Fibroblast of lung (primary cell): ENCODE results near the gene REC114. TPM values are rescaled to one million over a fixed set of nuclear protein-coding genes. Genes with fewer than 3 reads are reported as not detected.

ENCODE experiments used
- DNase-seq, 2 donors: peaks; one replicate each; pipeline versions ENCODE4 v3.0.0 to v3.0.0-alpha.2; 2010; ENCODE audit warnings: low read depth in 2 of 2
- H2AFZ ChIP-seq: 2 replicates; pipeline ENCODE4 v1.5.1; 2012; ENCODE audit warnings: low read length, control low read depth, inconsistent platforms
- H3K27ac ChIP-seq: 2 replicates; pipeline ENCODE4 v1.5.1; 2011; ENCODE audit warnings: low read length, control low read depth; ENCODE audit not compliant: insufficient read depth
- H3K27me3 ChIP-seq: 2 replicates; pipeline ENCODE4 v1.5.1; 2011; ENCODE audit warnings: mild to moderate bottlenecking, low read length; ENCODE audit not compliant: control insufficient read depth, insufficient read depth
- H3K36me3 ChIP-seq: 2 replicates; pipeline ENCODE4 v1.5.1; 2011; ENCODE audit warnings: low read length; ENCODE audit not compliant: control insufficient read depth, insufficient read depth
- H3K4me1 ChIP-seq: 2 replicates; pipeline ENCODE4 v1.5.1; 2011; ENCODE audit warnings: low read length; ENCODE audit not compliant: control insufficient read depth, insufficient read depth; ENCODE audit errors: extremely low read depth
- H3K4me2 ChIP-seq: 2 replicates; pipeline ENCODE4 v1.5.1; 2011; ENCODE audit warnings: low read length, control low read depth; ENCODE audit not compliant: insufficient read depth; ENCODE audit errors: extremely low read depth
- H3K4me3 ChIP-seq, 4 experiments: fragments of 200-600 bp in 1 of 4; sonication (generic) in 1 of 4; replicated peaks in 1 of 4; 2 replicates each; pipeline ENCODE4 v1.5.1; 2011 to 2016; ENCODE audit warnings: low read length in 4 of 4, low read depth in 3 of 4, mild to moderate bottlenecking in 3 of 4, control low read depth in 2 of 4, inconsistent platforms in 1 of 4, mixed read lengths in 1 of 4; ENCODE audit not compliant: insufficient read depth in 1 of 4; ENCODE audit errors: control extremely low read depth in 1 of 4
- H3K79me2 ChIP-seq: 2 replicates; pipeline ENCODE4 v1.5.1; 2012; ENCODE audit warnings: mild to moderate bottlenecking, low read length, inconsistent platforms; ENCODE audit not compliant: control insufficient read depth, insufficient read depth
- H3K9ac ChIP-seq: 2 replicates; pipeline ENCODE4 v1.5.1; 2011; ENCODE audit warnings: mild to moderate bottlenecking, low read length, control low read depth; ENCODE audit not compliant: insufficient read depth
- H3K9me3 ChIP-seq: 2 replicates; pipeline ENCODE4 v1.5.1; 2012; ENCODE audit warnings: low read depth, low read length; ENCODE audit not compliant: control insufficient read depth, insufficient read depth
- H4K20me1 ChIP-seq: 2 replicates; pipeline ENCODE4 v1.5.1; 2011; ENCODE audit warnings: low read length; ENCODE audit not compliant: control insufficient read depth, insufficient read depth; ENCODE audit errors: extremely low read depth
- CTCF ChIP-seq, 2 donors: IDR thresholded peaks in 1 of 2; conservative IDR thresholded peaks in 1 of 2; 1 replicate in 1 of 2; 2 replicates in 1 of 2; pipeline ENCODE4 v1.5.1; 2011 to 2012; ENCODE audit warnings: low read length in 2 of 2, control low read depth in 1 of 2, inconsistent platforms in 1 of 2, low read depth in 1 of 2, mild to moderate bottlenecking in 1 of 2
- EZH2 ChIP-seq: IDR thresholded peaks from 2 replicates; pipeline ENCODE4 v1.5.1; 2012; ENCODE audit warnings: low read length, control low read depth, mild to moderate bottlenecking; ENCODE audit errors: missing control alignments
- polyA plus RNA-seq, 2 donors: library from polyadenylated mRNA; depleted of rRNA in 1 of 2; stranded (reverse) in 1 of 2; unstranded in 1 of 2; fragments of >200 nt; gene quantifications; 2 replicates each; pipeline ENCODE4 v1.2.1, GENCODE V29; 2011 to 2012; ENCODE audit warnings: missing spikeins in 1 of 2
- total RNA-seq: library from RNA; depleted of rRNA; stranded (reverse); fragments of >200 nt; gene quantifications from 2 replicates; pipeline ENCODE4 v1.2.1, GENCODE V29; 2014

REC114 gene
- total and polyA plus RNA-seq, 2 donors (not counting 1 experiment from before 2014, with no cell fraction given) = not detected

GRCh38 chr15:73593304-73594074 is 150.5 kb downstream of the REC114 start:
- Histone ChIP-seq H2AFZ (no peak overlapping the region), H3K79me2 (peaks cover 47% of the 10 kb centered on the region), H3K4me2 (no peak overlapping the region), H3K36me3 (peaks cover 4% of the 10 kb centered on the region), H3K9me3 (no peaks in the 10 kb centered on the region), H3K27ac (no peak overlapping the region), H3K4me1 (peaks cover 3% of the 10 kb centered on the region), H3K4me3 (no peak overlapping the region), H3K27me3 (no peaks in the 10 kb centered on the region), H3K9ac (no peak overlapping the region), H4K20me1 (no peaks in the 10 kb centered on the region)
- TF ChIP-seq CTCF (conservative IDR thresholded peaks at IDR 0.05 in 1 of 2, IDR thresholded peaks at IDR 0.05 in 1 of 2; ENCODE audit: low read depth in 1 of 2, low read length in 2 of 2) = no peak
- TF ChIP-seq EZH2 = no peak
- peak in 1 of 2 donors; percentile 67 for DNase-seq

GRCh38 chr15:73594109-73594508 is 151.1 kb downstream of the REC114 start:
- Histone ChIP-seq H3K4me3 (no peak overlapping the region), H2AFZ (no peak overlapping the region), H3K4me2 (no peak overlapping the region), H4K20me1 (no peaks in the 10 kb centered on the region), H3K27me3 (no peaks in the 10 kb centered on the region), H3K9me3 (no peaks in the 10 kb centered on the region), H3K4me1 (peaks cover 5% of the 10 kb centered on the region), H3K36me3 (peaks cover 2% of the 10 kb centered on the region), H3K27ac (no peak overlapping the region), H3K79me2 (peaks cover 50% of the 10 kb centered on the region), H3K9ac (no peak overlapping the region)
- no peak for DNase-seq
- TF ChIP-seq CTCF (conservative IDR thresholded peaks at IDR 0.05 in 1 of 2, IDR thresholded peaks at IDR 0.05 in 1 of 2; ENCODE audit: low read depth in 1 of 2, low read length in 2 of 2) = no peak
- no peak for TF ChIP-seq EZH2

- Histone ChIP-seq H3K79me2 (peaks cover 69% of the 10 kb centered on the region), H3K4me2 (no peak overlapping the region), H4K20me1 (no peaks in the 10 kb centered on the region), H3K27me3 (no peaks in the 10 kb centered on the region), H3K4me1 (peaks cover 17% of the 10 kb centered on the region), H3K4me3 (no peak overlapping the region), H3K36me3 (peaks cover 2% of the 10 kb centered on the region), H3K9ac (no peak overlapping the region), H2AFZ (no peak overlapping the region), H3K27ac (no peak overlapping the region), H3K9me3 (no peaks in the 10 kb centered on the region)
- no peak for DNase-seq
- no peak for TF ChIP-seq EZH2
- TF ChIP-seq CTCF (conservative IDR thresholded peaks at IDR 0.05 in 1 of 2, IDR thresholded peaks at IDR 0.05 in 1 of 2; ENCODE audit: low read depth in 1 of 2, low read length in 2 of 2) = no peak
Observed at GRCh38 chr15:73596174-73596573, 153.2 kb downstream of the REC114 start.
